ENCODE results near the gene MRPS10. TPM values are rescaled to one million over a fixed set of nuclear protein-coding genes. Genes with fewer than 3 reads are reported as not detected.

Gene MRPS10
- total RNA-seq, result 38.4 and 52.2 TPM in 2 replicates

DNA sequence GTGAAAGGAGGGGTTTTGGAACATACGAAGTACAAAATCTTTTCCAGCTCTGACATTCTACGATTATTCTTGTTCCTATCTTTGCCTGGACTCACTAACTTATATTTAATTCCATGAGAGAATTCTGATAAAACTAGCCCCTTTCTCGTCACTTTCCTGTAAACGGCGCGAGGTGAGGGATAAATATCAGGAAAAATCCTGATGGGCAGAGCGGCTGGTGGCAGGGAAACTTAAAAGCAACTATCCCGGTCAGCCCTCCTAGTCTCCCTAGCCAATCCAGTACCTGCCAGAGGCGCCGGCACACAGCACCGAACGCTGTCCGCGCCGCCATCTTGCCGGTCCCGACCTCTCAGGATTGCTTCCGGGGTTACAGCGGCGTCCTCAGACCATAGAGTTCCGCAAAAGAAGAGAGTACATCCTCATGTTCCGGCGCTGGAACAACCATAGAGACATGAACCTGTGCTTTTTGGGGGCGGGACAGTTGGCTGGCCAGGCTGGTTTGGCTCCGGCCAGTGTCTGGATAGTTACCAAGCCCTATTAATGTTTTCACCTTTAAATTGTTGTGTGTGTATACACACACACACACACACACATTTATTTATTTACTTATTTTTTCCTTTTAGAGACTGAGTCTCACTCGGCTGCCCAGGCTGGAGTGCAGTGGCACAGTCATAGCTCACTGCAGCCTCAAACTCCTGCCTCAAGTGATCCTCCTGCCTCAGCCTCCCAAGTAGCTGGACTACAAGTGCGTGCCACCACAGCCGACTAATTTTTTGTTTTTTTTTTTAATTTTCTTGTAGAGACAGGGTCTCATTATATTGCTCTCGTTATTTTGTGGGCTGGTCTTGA, at the start of gene MRPS10:
Gene MRPS10 (minus strand): TSS at position 343 of the 849 bp plus-strand sequence. CDS start 12 bp downstream, at position 331.

DNA sequence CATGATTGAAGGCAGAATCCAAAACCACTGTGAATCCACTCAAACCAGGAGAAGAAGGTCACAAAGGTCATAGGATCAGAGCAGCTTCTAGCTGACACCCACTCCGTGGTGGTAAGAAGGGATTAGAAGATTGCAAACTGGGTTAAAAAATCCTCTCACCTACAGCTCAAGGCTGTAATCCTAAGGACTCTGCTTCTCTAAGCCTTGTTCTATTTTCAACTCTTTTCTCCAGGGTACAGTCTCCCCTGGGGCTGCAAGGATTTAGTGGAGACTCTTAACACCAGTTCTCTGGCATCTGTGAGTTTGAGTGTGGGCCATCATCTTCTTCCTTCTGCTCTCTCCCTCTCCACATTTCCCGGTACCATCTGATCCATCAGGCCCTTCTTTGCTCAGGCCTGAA, 44.6 kb downstream of the MRPS10 start, which contains the start of gene GUCA1A:
Gene GUCA1A (plus strand): TSS at position 264 of the 400 bp plus-strand sequence. CDS start 250 bp downstream, outside the sequence.

Other genes starting within 250 kb of the MRPS10 start
- 18.2 and 23.3 TPM in 2 replicates for gene TAF8, start 167.3 kb downstream of the MRPS10 start, total RNA-seq
- 1.5 and 3.9 TPM in 2 replicates for gene C6orf132, start 75.2 kb downstream of the MRPS10 start, total RNA-seq
- gene GUCA1A, start 44.5 kb downstream of the MRPS10 start, total RNA-seq, result 0.26 TPM in 1 of 2 replicates, not detected in the other
- 3.4 TPM in 1 of 2 replicates, not detected in the other for gene GUCA1B, start 22.9 kb downstream of the MRPS10 start, total RNA-seq
- gene TRERF1, start 234.1 kb upstream of the MRPS10 start, total RNA-seq, result 5.9 and 11.9 TPM in 2 replicates